GM19023 (cell line): ENCODE data around the gene ANKS1A.
"Not testable (repeated sequence)": the region's sequence is repeated elsewhere in the genome, so short reads cannot be mapped to it uniquely, and the experiment has no call there.

ENCODE experiments used
- ATAC-seq: cut with Tn5 transposase; IDR thresholded peaks from one replicate; pipeline ENCODE4 v1.9.1; 2021; ENCODE audit warnings: mild to moderate bottlenecking, moderate library complexity; ENCODE audit not compliant: unreplicated experiment

Gene ANKS1A

GRCh38 chr6:35091346-35092083 is 202.5 kb downstream of the ANKS1A start:
- ATAC-seq = no peak

GRCh38 chr6:35092362-35093117 is 203.5 kb downstream of the ANKS1A start:
- no peak for ATAC-seq

GRCh38 chr6:35093118-35093445 is 204.0 kb downstream of the ANKS1A start:
- no peak for ATAC-seq

DNA sequence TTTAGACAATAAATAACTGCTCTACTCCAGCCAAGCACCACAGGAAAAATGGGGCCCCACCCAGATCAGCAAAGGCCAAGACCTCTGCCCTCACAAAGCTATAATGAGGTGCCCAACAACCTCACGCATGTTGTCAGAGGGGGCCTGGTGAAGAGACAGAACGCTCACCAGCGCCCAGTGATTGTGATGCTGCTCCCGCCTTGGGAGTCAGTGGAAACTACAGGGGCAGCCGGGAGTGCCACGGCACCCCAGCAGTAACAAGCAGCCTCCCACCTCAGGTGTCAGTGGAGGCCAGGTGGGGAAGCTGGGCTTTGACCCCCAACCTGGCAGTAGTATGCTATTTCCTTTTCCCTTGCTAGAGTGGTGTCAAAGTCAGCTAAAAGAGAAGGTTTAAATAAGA is 204.7 kb downstream of the ANKS1A start:
- no peak for ATAC-seq

DNA sequence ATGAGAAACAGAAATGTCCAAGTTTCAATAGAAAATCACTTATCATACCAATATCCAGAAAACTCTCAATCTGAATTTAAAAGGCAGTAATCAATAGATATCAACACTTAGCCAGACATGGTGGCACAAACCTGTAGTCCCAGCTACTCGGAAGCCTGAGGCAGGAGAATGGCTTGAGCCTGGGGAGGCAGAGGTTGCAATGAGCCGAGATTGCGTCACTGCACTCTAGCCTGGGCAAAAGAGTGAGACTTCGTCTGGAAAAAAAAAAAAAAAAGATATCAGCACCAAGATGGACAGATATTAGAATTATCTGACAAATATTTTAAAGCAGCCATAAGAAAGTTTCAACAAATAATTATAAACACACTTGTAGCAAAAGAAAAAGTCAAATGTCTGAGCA is 205.1 kb downstream of the ANKS1A start:
- no peak for ATAC-seq

GRCh38 chr6:35096129-35096862 is 207.2 kb downstream of the ANKS1A start:
- no peak for ATAC-seq

GRCh38 chr6:35099116-35099515 is 210.1 kb downstream of the ANKS1A start:
- ATAC-seq = no peak

DNA sequence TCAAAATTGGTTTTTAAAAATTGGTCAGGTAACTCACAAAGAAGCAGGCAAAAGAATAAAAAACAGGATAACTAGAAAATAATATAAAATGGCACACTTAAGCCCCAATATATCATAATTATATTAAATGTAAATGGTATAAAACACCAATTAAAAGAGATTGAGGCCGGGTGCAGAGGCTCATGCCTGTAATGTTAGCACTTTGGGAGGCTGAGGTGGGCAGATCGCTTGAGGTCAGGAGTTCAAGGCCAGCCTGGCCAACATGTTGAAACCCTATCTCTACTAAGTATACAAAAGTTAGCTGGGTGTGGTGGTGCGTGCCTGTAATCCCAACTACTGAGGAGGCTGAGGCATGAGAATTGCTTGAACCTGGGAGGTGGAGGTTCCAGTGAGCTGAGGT is 216.0 kb downstream of the ANKS1A start:
- no peak for ATAC-seq

GRCh38 chr6:35106061-35106460 is 217.0 kb downstream of the ANKS1A start:
- ATAC-seq = not testable (repeated sequence)

GRCh38 chr6:35107208-35107607 is 218.2 kb downstream of the ANKS1A start:
- ATAC-seq = not testable (repeated sequence)

- not testable (repeated sequence) for ATAC-seq
Measured at GRCh38 chr6:35107761-35108160, 218.7 kb downstream of the ANKS1A start.

DNA sequence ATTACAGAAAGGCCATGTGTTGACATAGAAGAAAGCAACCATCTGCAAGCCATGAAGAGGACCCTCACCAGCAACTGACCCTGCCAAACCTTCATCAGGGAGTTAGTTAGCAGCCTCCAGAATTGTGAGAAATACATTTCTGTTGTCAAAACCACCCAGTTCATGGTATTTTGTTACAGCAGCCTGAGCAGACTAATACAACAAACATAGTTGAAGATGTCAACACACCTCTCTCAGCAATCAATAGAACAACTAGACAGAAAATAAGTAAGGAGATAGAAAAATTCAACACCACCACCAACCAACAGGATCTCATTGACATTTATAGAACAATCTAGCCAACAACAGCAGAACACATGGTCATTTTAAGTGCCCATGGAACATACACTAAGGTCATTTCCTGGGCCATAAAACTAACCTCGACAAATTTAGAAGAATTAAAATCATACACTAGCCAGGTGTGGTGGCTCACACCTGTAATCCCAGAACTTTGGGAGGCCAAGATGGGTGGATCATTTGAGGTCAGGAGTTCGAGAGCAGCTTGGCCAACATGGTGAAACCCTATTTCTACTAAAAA is 219.3 kb downstream of the ANKS1A start:
- no peak for ATAC-seq

DNA sequence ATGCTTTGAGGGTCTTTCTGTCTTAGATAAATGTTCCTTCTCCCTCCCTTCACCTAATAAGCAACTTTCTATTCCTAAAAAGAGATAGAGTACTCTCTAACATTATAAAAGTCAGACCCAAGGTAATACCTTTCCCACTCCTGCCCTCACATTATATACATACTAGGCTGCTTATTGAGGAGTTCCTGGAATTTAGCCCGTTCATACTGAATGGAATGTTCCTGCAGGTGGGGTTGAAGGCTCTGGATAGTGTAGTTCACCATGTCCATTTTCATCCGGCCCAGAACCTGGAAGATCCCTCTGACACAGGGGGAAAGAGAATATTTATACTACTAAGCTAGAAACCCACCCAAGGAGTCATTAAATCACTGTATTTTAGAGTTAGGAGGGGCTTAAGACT is 231.7 kb downstream of the ANKS1A start:
- no peak for ATAC-seq

GRCh38 chr6:35124356-35124755 is 235.3 kb downstream of the ANKS1A start:
- ATAC-seq = no peak

GRCh38 chr6:35128042-35128441 is 239.0 kb downstream of the ANKS1A start:
- ATAC-seq = no peak

DNA sequence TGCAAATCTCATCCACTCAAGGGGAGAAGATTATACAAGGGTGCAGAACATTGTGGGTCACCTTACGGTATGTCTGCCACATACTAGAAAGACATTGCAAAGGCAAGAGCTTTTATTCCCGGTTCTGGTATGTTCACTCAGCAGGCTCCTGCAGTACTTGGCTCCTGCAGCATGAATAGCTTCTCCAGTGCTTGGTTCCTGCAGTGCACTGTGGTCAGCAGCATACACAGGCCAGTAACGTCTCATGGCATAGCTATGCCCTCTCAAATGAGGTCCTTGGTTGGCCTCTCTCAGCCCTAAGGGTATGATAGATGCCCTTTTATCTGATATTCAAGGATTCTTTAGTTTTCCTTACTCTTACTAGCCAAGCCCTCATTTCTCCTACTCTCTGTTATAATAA is 239.4 kb downstream of the ANKS1A start:
- ATAC-seq = no peak

DNA sequence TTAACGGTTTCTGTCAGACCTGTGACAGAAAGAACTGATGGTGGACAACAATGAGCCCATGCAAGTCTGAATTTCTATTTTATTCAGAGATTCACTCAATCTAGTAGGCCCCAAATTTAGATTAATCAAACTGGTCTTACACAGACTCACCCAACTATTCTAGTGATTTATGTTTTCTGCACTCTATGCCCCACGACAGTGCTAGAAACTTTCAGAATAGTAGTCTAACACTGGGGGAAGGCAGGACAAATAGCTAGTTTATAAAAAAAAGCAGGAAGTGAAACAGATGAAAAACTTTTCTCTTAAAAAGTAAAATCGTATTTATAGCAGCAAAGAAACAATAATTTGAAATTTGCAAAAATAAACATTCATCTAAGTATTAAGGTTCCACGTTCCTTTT is 247.1 kb downstream of the ANKS1A start:
- no peak for ATAC-seq

DNA sequence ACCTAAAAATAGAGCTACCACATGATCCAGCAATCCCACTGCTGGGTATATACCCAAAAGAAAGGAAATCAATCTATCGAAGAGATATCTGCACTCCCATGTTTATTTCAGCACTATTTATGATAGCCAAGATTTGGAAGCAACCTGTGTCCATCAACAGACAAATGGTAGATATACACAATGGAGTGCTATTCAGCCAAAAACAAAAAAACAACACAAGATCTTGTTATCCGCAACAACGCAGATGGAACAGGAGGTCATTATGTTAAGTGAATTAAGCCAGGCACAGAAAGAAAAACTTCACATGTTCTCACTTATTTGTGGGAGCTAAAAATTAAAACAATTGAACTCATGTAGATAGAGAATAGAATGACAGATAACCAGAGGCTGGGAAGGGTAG is 249.1 kb downstream of the ANKS1A start:
- not testable (repeated sequence) for ATAC-seq

- no peak for ATAC-seq
Measured at GRCh38 chr6:35139470-35139869, 250.4 kb downstream of the ANKS1A start.

GRCh38 chr6:35139924-35140638 is 251.0 kb downstream of the ANKS1A start:
- no peak for ATAC-seq

- no peak for ATAC-seq
Measured at GRCh38 chr6:35140639-35141006, 251.6 kb downstream of the ANKS1A start.
